Measurements from ENCODE around the gene RAE1. TPM values are rescaled to one million over a fixed set of nuclear protein-coding genes. Genes with fewer than 3 reads are reported as not detected.

RAE1 gene
- total and polyA plus RNA-seq, 2 experiments from 2014 or later = 35.4 to 43.3 TPM

DNA sequence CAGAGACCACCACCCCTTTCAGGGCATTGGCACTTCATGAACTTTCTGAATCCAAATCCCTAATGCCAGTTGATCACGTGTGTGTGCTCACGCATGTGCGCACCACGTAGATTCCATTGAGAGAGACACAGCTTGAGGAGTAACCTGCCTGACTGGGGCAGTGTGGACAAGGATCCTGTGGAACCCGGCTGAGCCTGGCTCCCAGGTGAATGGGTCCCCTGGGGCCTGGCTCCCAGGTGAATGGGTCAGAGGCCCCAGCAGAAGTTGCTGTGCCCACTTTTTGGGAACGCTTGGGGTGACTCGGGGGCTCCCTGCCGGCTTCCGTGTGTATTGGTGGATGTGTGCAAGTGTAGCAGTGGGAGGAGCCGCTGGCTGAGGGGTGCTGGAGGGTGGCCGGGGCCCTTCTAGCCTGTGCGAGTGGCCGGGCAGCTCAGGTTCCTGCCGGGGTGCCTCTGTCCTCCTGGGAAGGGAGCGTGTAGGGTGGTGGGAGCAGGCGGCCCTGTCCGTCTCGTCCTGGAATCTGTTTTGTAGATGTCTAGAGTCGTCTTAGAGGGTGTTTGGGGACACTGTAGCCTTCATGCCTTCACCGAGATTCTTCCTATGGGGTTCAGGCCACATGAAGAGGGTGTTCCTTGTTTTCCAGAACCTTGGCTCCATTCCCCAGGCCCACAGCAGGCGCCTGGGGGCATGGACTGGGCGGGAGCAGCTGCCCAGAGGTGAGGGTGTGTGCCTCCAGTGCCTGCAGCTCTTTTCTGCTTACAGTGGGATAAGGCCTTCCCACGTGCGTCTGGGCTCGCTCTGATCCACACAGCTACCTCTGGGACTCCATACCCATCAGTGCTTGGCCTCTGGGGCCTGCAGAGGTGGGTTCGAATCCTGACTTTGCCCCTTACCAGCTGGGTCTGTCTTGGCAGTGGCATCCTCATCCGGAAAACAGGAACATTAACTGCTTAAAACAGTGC, 43.3 kb downstream of the RAE1 start:
- peaks cover 42% of the 10 kb centered on the region for H3K4me1 Mint-ChIP-seq
- H3K36me3 Mint-ChIP-seq (ENCODE audit: low read depth) = peaks cover 59% of the 10 kb centered on the region
- TF ChIP-seq STAT1 (IDR thresholded peaks at IDR 0.05; ENCODE audit: unreplicated experiment) = no peak
- no peak for TF ChIP-seq EZH2phosphoT487 (IDR thresholded peaks at IDR 0.05; ENCODE audit: unreplicated experiment)
- no peak for TF ChIP-seq CREB1 (CRISPR knock-in tag; IDR thresholded peaks at IDR 0.05; ENCODE audit: low read depth)
- TF ChIP-seq ZNF114 (CRISPR knock-in tag; IDR thresholded peaks at IDR 0.05) = no peak
- TF ChIP-seq, protein P1, sequence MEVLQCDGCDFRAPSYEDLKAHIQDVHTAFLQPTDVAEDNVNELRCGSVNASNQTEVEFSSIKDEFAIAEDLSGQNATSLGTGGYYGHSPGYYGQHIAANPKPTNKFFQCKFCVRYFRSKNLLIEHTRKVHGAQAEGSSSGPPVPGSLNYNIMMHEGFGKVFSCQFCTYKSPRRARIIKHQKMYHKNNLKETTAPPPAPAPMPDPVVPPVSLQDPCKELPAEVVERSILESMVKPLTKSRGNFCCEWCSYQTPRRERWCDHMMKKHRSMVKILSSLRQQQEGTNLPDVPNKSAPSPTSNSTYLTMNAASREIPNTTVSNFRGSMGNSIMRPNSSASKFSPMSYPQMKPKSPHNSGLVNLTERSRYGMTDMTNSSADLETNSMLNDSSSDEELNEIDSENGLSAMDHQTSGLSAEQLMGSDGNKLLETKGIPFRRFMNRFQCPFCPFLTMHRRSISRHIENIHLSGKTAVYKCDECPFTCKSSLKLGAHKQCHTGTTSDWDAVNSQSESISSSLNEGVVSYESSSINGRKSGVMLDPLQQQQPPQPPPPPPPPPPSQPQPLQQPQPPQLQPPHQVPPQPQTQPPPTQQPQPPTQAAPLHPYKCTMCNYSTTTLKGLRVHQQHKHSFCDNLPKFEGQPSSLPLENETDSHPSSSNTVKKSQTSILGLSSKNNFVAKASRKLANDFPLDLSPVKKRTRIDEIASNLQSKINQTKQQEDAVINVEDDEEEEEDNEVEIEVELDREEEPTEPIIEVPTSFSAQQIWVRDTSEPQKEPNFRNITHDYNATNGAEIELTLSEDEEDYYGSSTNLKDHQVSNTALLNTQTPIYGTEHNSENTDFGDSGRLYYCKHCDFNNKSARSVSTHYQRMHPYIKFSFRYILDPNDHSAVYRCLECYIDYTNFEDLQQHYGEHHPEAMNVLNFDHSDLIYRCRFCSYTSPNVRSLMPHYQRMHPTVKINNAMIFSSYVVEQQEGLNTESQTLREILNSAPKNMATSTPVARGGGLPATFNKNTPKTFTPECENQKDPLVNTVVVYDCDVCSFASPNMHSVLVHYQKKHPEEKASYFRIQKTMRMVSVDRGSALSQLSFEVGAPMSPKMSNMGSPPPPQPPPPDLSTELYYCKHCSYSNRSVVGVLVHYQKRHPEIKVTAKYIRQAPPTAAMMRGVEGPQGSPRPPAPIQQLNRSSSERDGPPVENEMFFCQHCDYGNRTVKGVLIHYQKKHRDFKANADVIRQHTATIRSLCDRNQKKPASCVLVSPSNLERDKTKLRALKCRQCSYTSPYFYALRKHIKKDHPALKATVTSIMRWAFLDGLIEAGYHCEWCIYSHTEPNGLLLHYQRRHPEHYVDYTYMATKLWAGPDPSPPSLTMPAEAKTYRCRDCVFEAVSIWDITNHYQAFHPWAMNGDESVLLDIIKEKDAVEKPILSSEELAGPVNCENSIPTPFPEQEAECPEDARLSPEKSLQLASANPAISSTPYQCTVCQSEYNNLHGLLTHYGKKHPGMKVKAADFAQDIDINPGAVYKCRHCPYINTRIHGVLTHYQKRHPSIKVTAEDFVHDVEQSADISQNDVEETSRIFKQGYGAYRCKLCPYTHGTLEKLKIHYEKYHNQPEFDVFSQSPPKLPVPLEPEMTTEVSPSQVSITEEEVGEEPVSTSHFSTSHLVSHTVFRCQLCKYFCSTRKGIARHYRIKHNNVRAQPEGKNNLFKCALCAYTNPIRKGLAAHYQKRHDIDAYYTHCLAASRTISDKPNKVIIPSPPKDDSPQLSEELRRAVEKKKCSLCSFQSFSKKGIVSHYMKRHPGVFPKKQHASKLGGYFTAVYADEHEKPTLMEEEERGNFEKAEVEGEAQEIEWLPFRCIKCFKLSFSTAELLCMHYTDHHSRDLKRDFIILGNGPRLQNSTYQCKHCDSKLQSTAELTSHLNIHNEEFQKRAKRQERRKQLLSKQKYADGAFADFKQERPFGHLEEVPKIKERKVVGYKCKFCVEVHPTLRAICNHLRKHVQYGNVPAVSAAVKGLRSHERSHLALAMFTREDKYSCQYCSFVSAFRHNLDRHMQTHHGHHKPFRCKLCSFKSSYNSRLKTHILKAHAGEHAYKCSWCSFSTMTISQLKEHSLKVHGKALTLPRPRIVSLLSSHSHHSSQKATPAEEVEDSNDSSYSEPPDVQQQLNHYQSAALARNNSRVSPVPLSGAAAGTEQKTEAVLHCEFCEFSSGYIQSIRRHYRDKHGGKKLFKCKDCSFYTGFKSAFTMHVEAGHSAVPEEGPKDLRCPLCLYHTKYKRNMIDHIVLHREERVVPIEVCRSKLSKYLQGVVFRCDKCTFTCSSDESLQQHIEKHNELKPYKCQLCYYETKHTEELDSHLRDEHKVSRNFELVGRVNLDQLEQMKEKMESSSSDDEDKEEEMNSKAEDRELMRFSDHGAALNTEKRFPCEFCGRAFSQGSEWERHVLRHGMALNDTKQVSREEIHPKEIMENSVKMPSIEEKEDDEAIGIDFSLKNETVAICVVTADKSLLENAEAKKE (CRISPR knock-in tag; IDR thresholded peaks at IDR 0.05) = no peak
- no peak for TF ChIP-seq EZH2 (IDR thresholded peaks at IDR 0.05; ENCODE audit: low read depth, unreplicated experiment)
- TF ChIP-seq, protein P2, sequence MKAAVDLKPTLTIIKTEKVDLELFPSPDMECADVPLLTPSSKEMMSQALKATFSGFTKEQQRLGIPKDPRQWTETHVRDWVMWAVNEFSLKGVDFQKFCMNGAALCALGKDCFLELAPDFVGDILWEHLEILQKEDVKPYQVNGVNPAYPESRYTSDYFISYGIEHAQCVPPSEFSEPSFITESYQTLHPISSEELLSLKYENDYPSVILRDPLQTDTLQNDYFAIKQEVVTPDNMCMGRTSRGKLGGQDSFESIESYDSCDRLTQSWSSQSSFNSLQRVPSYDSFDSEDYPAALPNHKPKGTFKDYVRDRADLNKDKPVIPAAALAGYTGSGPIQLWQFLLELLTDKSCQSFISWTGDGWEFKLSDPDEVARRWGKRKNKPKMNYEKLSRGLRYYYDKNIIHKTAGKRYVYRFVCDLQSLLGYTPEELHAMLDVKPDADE (IDR thresholded peaks at IDR 0.05) = no peak
- TF ChIP-seq ZNF331 (CRISPR knock-in tag; IDR thresholded peaks at IDR 0.05; ENCODE audit: low read depth) = no peak
- no peak for TF ChIP-seq POLR2AphosphoS5 (IDR thresholded peaks at IDR 0.05; ENCODE audit: low read depth)
- TF ChIP-seq, protein P3, sequence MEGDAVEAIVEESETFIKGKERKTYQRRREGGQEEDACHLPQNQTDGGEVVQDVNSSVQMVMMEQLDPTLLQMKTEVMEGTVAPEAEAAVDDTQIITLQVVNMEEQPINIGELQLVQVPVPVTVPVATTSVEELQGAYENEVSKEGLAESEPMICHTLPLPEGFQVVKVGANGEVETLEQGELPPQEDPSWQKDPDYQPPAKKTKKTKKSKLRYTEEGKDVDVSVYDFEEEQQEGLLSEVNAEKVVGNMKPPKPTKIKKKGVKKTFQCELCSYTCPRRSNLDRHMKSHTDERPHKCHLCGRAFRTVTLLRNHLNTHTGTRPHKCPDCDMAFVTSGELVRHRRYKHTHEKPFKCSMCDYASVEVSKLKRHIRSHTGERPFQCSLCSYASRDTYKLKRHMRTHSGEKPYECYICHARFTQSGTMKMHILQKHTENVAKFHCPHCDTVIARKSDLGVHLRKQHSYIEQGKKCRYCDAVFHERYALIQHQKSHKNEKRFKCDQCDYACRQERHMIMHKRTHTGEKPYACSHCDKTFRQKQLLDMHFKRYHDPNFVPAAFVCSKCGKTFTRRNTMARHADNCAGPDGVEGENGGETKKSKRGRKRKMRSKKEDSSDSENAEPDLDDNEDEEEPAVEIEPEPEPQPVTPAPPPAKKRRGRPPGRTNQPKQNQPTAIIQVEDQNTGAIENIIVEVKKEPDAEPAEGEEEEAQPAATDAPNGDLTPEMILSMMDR (conservative IDR thresholded peaks at IDR 0.05; ENCODE audit: low read depth in 2 of 2) = no peak
- TF ChIP-seq NANOG (IDR thresholded peaks at IDR 0.05; ENCODE audit: borderline replicate concordance) = no peak
- TF ChIP-seq JUNB (IDR thresholded peaks at IDR 0.05; ENCODE audit: unreplicated experiment) = no peak
- TF ChIP-seq, protein P4, sequence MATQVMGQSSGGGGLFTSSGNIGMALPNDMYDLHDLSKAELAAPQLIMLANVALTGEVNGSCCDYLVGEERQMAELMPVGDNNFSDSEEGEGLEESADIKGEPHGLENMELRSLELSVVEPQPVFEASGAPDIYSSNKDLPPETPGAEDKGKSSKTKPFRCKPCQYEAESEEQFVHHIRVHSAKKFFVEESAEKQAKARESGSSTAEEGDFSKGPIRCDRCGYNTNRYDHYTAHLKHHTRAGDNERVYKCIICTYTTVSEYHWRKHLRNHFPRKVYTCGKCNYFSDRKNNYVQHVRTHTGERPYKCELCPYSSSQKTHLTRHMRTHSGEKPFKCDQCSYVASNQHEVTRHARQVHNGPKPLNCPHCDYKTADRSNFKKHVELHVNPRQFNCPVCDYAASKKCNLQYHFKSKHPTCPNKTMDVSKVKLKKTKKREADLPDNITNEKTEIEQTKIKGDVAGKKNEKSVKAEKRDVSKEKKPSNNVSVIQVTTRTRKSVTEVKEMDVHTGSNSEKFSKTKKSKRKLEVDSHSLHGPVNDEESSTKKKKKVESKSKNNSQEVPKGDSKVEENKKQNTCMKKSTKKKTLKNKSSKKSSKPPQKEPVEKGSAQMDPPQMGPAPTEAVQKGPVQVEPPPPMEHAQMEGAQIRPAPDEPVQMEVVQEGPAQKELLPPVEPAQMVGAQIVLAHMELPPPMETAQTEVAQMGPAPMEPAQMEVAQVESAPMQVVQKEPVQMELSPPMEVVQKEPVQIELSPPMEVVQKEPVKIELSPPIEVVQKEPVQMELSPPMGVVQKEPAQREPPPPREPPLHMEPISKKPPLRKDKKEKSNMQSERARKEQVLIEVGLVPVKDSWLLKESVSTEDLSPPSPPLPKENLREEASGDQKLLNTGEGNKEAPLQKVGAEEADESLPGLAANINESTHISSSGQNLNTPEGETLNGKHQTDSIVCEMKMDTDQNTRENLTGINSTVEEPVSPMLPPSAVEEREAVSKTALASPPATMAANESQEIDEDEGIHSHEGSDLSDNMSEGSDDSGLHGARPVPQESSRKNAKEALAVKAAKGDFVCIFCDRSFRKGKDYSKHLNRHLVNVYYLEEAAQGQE (IDR thresholded peaks at IDR 0.05; ENCODE audit: unreplicated experiment) = no peak
- H3K27ac Mint-ChIP-seq = peak overlapping the region; percentile 44; the same call in 1 of the 2 replicates
- peaks cover 23% of the 10 kb centered on the region for H4K20me1 ChIP-seq (replicated peaks; ENCODE audit: insufficient read depth)
- peaks cover 2% of the 10 kb centered on the region; the same call in 1 of the 2 replicates for H3K4me1 ChIP-seq (ENCODE audit: insufficient read depth)
- ATAC-seq (no peak), DNase-seq (ENCODE audit: low spot score) (no peak)
- H3K79me2 ChIP-seq (replicated peaks; ENCODE audit: insufficient read depth) = peaks cover 68% of the 10 kb centered on the region
- H3K36me3 ChIP-seq (ENCODE audit: insufficient read depth) = peaks cover 7% of the 10 kb centered on the region; the same call in 1 of the 2 replicates
- no peak overlapping the region for H2AFZ ChIP-seq
- no peaks in the 10 kb centered on the region for H3F3A ChIP-seq (replicated peaks; ENCODE audit: low read depth)
- no peak overlapping the region for H3K4me3 ChIP-seq
- no peaks in the 10 kb centered on the region for H3K9me2 ChIP-seq (ENCODE audit: insufficient read depth)
- no peak overlapping the region for H3K4me2 ChIP-seq
- peaks cover 14% of the 10 kb centered on the region for H3K27me3 Mint-ChIP-seq (ENCODE audit: insufficient read depth, low read depth, poor library complexity)
- H3K4me3 Mint-ChIP-seq = peak overlapping the region; percentile 92; the same call in 2 of the 3 replicates
- no peaks in the 10 kb centered on the region for H3K9me3 Mint-ChIP-seq
- H3K27ac ChIP-seq (ENCODE audit: low read depth) = no peak overlapping the region
- H3K27me3 ChIP-seq (ENCODE audit: insufficient read depth) = no peaks in the 10 kb centered on the region; the same call in 1 of the 2 replicates
